Neuron (in vitro differentiated cells): Measurements from ENCODE around the gene BTBD9.

ENCODE experiments used
- H2AFZ ChIP-seq: one replicate; pipeline ENCODE4 v1.6.1; 2013; ENCODE audit warnings: low read depth, mild to moderate bottlenecking, inconsistent platforms, low read length, moderate library complexity
- H3K27me3 ChIP-seq: one replicate; pipeline ENCODE4 v1.6.1; 2013; ENCODE audit warnings: low read length; ENCODE audit not compliant: insufficient read depth
- H3K36me3 ChIP-seq: one replicate; pipeline ENCODE4 v1.6.1; 2013; ENCODE audit warnings: low read length; ENCODE audit not compliant: insufficient read depth
- H3K4me1 ChIP-seq: one replicate; pipeline ENCODE4 v1.6.1; 2013; ENCODE audit warnings: low read length; ENCODE audit not compliant: insufficient read depth
- H3K4me3 ChIP-seq: 2 replicates; pipeline ENCODE4 v1.5.1; 2013; ENCODE audit warnings: mild to moderate bottlenecking, low read length, moderate library complexity
- H3K9me3 ChIP-seq: one replicate; pipeline ENCODE4 v1.6.1; 2013; ENCODE audit warnings: low read length

Gene BTBD9

DNA sequence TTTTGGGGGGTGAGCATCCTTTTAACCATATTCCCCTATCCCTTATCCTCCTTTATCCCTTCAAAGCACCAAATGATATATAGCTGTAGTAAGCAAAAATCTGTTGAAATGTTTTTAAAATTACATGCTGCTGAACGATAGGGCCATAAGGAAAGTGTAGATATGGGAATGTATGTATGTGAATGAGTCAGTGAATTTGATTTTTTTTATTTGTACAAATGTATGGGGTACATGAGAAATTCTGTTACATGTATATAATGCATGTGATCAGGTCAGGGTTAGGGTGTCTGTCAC lies 493.0 kb downstream of the BTBD9 start:
- no peak overlapping the region for H2AFZ ChIP-seq
- no peaks in the 10 kb centered on the region for H3K27me3 ChIP-seq
- H3K36me3 ChIP-seq: no peaks in the 10 kb centered on the region
- H3K9me3 ChIP-seq: no peaks in the 10 kb centered on the region
- peaks cover 16% of the 10 kb centered on the region for H3K4me1 ChIP-seq
- H3K4me3 ChIP-seq: no peak overlapping the region

DNA sequence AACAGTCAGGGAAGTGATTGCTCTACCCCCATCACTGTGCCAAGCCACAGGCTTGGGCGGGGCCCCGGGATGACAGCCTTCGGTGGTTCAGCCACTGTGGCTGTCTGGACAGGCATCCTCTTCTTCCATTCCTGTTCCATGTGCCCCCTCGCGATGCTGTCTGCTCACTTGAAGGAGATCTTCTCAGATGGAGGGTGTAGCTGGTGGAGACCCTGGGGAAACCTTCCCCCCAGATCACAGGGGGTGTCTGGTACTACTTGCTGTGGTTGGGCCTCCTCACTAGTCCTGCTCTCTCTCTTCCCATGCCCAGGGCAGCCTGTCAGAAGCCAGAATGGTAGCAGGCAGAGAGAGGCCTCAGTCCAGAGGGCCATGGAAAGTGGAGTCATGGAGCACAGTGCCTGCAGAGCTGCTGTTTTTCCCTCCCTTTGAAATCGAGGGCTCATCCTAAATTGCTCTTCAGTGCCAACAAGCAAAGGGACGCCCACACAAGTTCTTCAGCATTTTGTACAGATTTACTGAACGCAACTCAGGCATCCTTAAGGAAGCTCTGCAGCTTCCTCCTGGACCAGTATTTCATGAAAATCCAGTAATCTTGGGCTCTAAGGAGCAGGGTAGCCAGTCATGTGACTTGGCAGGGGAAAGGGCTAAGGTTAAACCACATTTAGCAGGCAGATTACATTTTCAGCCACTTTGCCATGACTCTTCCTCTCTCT lies 493.6 kb downstream of the BTBD9 start:
- Histone ChIP-seq H3K9me3 (no peaks in the 10 kb centered on the region), H3K36me3 (no peaks in the 10 kb centered on the region), H2AFZ (no peak overlapping the region), H3K4me1 (peaks cover 16% of the 10 kb centered on the region), H3K27me3 (no peaks in the 10 kb centered on the region), H3K4me3 (no peak overlapping the region)

DNA sequence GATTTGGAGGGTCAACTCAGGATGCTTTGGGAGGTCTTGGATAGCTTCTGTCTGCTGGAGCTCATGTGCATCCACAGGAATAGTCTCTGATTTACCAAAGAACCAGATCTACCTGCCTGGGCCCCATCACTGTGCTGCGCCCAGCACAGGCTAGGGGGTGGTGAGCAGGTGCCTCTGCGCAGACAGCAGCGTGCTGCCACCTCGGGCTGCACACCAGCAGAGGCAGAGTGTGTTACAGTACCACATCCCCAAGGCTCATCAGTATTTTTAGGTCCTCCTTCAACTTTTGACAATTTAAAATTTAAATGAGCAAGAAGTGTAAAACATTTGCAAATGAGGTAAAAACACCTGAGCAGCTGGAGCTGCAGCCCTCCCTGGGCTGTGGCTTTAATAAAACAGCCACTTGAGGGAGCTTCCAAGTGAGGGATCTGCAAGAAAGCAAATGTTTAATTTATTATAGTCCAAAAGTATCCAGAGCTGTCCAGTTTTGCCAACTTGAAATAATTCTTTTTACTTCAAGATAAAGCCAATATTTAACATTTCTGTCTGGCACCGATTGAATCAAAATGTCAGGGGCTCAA lies 495.3 kb downstream of the BTBD9 start:
- H3K36me3 ChIP-seq: no peaks in the 10 kb centered on the region
- H3K4me3 ChIP-seq: no peak overlapping the region
- H3K9me3 ChIP-seq: no peaks in the 10 kb centered on the region
- H3K4me1 ChIP-seq: peaks cover 12% of the 10 kb centered on the region
- no peak overlapping the region for H2AFZ ChIP-seq
- no peaks in the 10 kb centered on the region for H3K27me3 ChIP-seq

- H3K9me3 ChIP-seq: no peaks in the 10 kb centered on the region
- H3K4me3 ChIP-seq: no peak overlapping the region
- H3K36me3 ChIP-seq: no peaks in the 10 kb centered on the region
- peaks cover 5% of the 10 kb centered on the region for H3K4me1 ChIP-seq
- no peaks in the 10 kb centered on the region for H3K27me3 ChIP-seq
- H2AFZ ChIP-seq: no peak overlapping the region
Observed at GRCh38 chr6:38143191-38144150, 496.3 kb downstream of the BTBD9 start.

DNA sequence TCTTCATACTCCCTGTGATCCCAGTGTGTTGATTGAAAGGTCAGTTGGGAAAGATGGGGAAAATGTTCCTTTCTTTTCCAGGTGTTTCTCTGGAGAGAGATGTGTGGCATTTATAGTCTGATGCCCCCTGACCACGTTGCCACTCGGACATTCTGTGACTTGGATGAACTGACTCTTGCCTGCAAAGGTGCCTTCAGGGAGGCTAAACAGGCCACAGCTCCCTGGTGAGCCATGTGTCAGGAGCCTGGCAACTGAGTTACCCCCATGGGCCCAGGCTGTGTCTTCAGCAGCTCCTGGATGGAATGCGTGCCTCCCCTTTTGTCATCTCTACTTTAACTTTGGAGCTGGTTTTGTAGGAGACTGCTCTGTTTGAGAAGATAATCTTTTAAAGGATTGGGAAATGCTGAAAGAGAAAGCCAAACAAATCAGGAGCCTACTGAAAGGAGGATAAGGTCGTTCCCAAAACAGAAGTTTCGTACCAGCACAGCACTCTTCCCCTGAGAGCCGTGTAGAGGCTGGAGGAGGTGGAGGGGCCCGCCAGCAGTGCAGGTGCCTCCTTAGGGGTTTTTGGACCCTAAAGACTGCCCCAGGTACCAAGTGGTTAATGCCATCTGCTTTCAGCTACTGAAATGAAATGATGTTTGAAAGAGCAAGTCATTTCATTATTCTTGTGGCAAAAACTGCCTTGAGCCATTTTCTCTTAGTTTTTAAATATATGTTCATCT lies 497.4 kb downstream of the BTBD9 start:
- H3K9me3 ChIP-seq: no peaks in the 10 kb centered on the region
- no peak overlapping the region for H3K4me3 ChIP-seq
- H2AFZ ChIP-seq: no peak overlapping the region
- peaks cover 16% of the 10 kb centered on the region for H3K4me1 ChIP-seq
- H3K27me3 ChIP-seq: no peaks in the 10 kb centered on the region
- no peaks in the 10 kb centered on the region for H3K36me3 ChIP-seq

GRCh38 chr6:38141716-38142115 lies 498.0 kb downstream of the BTBD9 start:
- Histone ChIP-seq H3K4me3 (no peak overlapping the region), H3K36me3 (no peaks in the 10 kb centered on the region), H3K27me3 (no peaks in the 10 kb centered on the region), H3K4me1 (peaks cover 18% of the 10 kb centered on the region), H2AFZ (no peak overlapping the region), H3K9me3 (no peaks in the 10 kb centered on the region)

- no peak overlapping the region for H2AFZ ChIP-seq
- H3K4me3 ChIP-seq: no peak overlapping the region
- H3K36me3 ChIP-seq: no peaks in the 10 kb centered on the region
- no peaks in the 10 kb centered on the region for H3K9me3 ChIP-seq
- peaks cover 18% of the 10 kb centered on the region for H3K4me1 ChIP-seq
- no peaks in the 10 kb centered on the region for H3K27me3 ChIP-seq
Observed at GRCh38 chr6:38141085-38141484, 498.6 kb downstream of the BTBD9 start.

DNA sequence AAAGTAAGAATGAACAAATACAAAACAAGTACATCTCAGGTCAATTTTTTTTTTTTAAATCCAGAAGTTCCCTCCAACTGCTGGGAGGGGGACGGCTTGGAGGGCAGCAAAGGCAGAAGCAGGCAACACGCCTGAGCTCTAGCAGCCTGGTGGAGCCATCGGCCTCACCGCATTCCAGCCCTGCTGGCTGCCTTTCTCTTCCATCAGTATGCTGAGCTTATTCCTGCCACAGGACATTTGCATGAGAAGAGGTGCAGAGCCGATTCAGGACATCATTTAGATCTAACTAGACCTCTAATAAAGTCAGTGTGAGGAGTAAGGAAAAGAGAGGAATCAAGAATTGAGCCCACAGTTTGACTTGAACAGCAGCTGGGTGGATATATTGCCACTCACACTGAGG lies 501.4 kb downstream of the BTBD9 start:
- Histone ChIP-seq H2AFZ (no peak overlapping the region), H3K36me3 (no peaks in the 10 kb centered on the region), H3K27me3 (no peaks in the 10 kb centered on the region), H3K9me3 (no peaks in the 10 kb centered on the region), H3K4me3 (no peak overlapping the region), H3K4me1 (peaks cover 18% of the 10 kb centered on the region)

- no peak overlapping the region for H2AFZ ChIP-seq
- no peaks in the 10 kb centered on the region for H3K27me3 ChIP-seq
- H3K9me3 ChIP-seq: no peaks in the 10 kb centered on the region
- no peaks in the 10 kb centered on the region for H3K36me3 ChIP-seq
- H3K4me1 ChIP-seq: peaks cover 18% of the 10 kb centered on the region
- no peak overlapping the region for H3K4me3 ChIP-seq
Observed at GRCh38 chr6:38137608-38138265, 502.0 kb downstream of the BTBD9 start.

- no peaks in the 10 kb centered on the region for H3K9me3 ChIP-seq
- no peak overlapping the region for H2AFZ ChIP-seq
Observed at GRCh38 chr6:38136547-38136946, 503.2 kb downstream of the BTBD9 start.

GRCh38 chr6:38134704-38135088 lies 505.0 kb downstream of the BTBD9 start:
- no peaks in the 10 kb centered on the region for H3K27me3 ChIP-seq
- no peak overlapping the region for H2AFZ ChIP-seq
- peaks cover 18% of the 10 kb centered on the region for H3K4me1 ChIP-seq
- H3K9me3 ChIP-seq: no peaks in the 10 kb centered on the region
- H3K4me3 ChIP-seq: no peak overlapping the region
- no peaks in the 10 kb centered on the region for H3K36me3 ChIP-seq

More at GRCh38 chr6:38136547-38136946, 503.2 kb downstream of the BTBD9 start:
- Histone ChIP-seq H3K27me3 (no peaks in the 10 kb centered on the region), H3K36me3 (no peaks in the 10 kb centered on the region), H3K4me3 (no peak overlapping the region), H3K4me1 (peaks cover 18% of the 10 kb centered on the region)

DNA sequence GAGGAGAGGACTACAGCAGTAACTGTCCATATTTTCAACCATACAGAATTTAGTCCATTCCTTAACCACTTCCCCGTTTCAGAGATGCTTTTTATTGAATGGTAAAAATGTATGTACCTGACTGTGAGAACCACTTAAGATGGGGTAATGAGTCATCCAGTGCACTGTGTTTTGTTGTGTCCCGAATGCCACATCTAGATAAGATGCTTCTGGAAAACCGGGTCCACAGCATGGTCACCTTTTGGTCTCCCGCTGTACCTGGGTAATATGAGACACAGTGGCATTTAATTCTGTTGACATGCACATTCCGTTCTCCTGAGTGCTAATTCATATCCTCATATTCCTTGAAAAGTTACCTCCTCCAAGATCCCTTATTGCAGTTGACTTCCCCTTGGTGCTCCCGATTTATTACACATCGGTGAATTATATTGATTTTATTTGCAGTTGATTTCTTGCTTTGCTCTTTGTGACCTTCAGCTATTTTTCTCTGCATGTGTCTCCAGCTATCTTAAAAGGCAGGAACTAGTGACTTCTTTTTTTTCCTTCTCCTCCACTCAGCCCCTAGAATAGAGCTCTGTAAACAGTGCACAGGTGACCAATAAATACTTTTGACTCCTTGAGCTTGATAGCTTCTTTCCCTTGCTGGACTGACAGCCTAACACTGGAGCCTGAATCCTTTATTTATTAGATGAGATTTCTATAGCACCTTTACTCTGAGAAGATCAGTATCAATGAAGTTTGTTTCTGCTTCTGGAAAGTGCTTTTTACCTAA lies 505.6 kb downstream of the BTBD9 start:
- Histone ChIP-seq H3K36me3 (no peaks in the 10 kb centered on the region), H3K4me1 (peaks cover 18% of the 10 kb centered on the region), H3K4me3 (no peak overlapping the region), H3K9me3 (no peaks in the 10 kb centered on the region), H3K27me3 (no peaks in the 10 kb centered on the region), H2AFZ (no peak overlapping the region)
